HCT116 (cell line): ENCODE data around the gene ADAM10.

Source experiments
- CBX3 ChIP-seq: IDR thresholded peaks from 2 replicates; pipeline ENCODE4 v1.6.1; 2012; ENCODE audit warnings: low read depth
- CEBPB ChIP-seq: IDR thresholded peaks from 2 replicates; pipeline ENCODE4 v1.6.1; 2012; ENCODE audit warnings: low read depth
- CTCF ChIP-seq, 3 experiments: fragments of 200-600 bp in 1 of 3; sonication (generic) in 1 of 3; IDR thresholded peaks in 2 of 3; conservative IDR thresholded peaks in 1 of 3; 2 replicates each; pipeline ENCODE4 v1.5.1; 2012 to 2017; ENCODE audit warnings: low read depth in 2 of 3, low read length in 2 of 3, antibody characterized with exemption in 1 of 3, borderline replicate concordance in 1 of 3, control low read depth in 1 of 3, mild to moderate bottlenecking in 1 of 3, mixed read lengths in 1 of 3, mixed run types in 1 of 3, moderate library complexity in 1 of 3; ENCODE audit not compliant: insufficient read depth in 1 of 3
- EZH2phosphoT487 ChIP-seq: fragments of 200-600 bp; IDR thresholded peaks from 2 replicates; pipeline ENCODE4 v1.6.1; 2018; ENCODE audit warnings: antibody characterized with exemption, borderline replicate concordance
- FOSL1 ChIP-seq: IDR thresholded peaks from 2 replicates; pipeline ENCODE4 v1.6.1; 2012; ENCODE audit warnings: low read depth
- MAX ChIP-seq: IDR thresholded peaks from 2 replicates; pipeline ENCODE4 v1.6.1; 2012
- POLR2A ChIP-seq: IDR thresholded peaks from 2 replicates; pipeline ENCODE4 v1.7.0; 2011; ENCODE audit warnings: borderline replicate concordance; ENCODE audit not compliant: insufficient read depth, insufficient read length; ENCODE audit errors: extremely low read depth
- RAD21 ChIP-seq: IDR thresholded peaks from 2 replicates; pipeline ENCODE4 v1.6.1; 2012; ENCODE audit warnings: low read depth, mild to moderate bottlenecking
- TCF7L2 ChIP-seq: IDR thresholded peaks from 2 replicates; pipeline ENCODE4 v1.7.0; 2011; ENCODE audit warnings: borderline replicate concordance, inconsistent platforms; ENCODE audit not compliant: insufficient read depth, insufficient read length; ENCODE audit errors: extremely low read depth
- ZFX ChIP-seq: fragments of 450-650 bp; IDR thresholded peaks from 2 replicates; pipeline ENCODE4 v1.6.1; 2017
- ZNF274 ChIP-seq: fragments of 200-500 bp; sonication (Bioruptor generic); IDR thresholded peaks from 2 replicates; pipeline ENCODE4 v1.6.1; 2014; ENCODE audit warnings: mild to moderate bottlenecking, low read depth, low read length, inconsistent platforms

- TF ChIP-seq CTCF (IDR thresholded peaks at IDR 0.05 in 2 of 3, conservative IDR thresholded peaks at IDR 0.05 in 1 of 3; ENCODE audit: borderline replicate concordance in 1 of 3, insufficient read depth in 1 of 3, low read depth in 2 of 3, low read length in 2 of 3), result no peak
- TF ChIP-seq MAX, result no peak
- TF ChIP-seq POLR2A, result no peak
- no peak for TF ChIP-seq FOSL1
- no peak for TF ChIP-seq ZNF274
- no peak for TF ChIP-seq ZFX
- no peak for TF ChIP-seq RAD21
- no peak for TF ChIP-seq EZH2phosphoT487
- TF ChIP-seq CBX3, result no peak
- TF ChIP-seq CEBPB, result no peak
- no peak for TF ChIP-seq TCF7L2
Observed at GRCh38 chr15:58690703-58691102, 58.8 kb downstream of the ADAM10 start.
